HepG2 (cell line): ENCODE results near the gene FEV. TPM values are rescaled to one million over a fixed set of nuclear protein-coding genes. Genes with fewer than 3 reads are reported as not detected.

Experiments used
- ATAC-seq: fragments of 200-7000 bp; cut with Tn5 transposase; 3 replicates; pipeline ENCODE4 v1.9.1; 2020; ENCODE audit warnings: mild to moderate bottlenecking, moderate library complexity
- BruUV-seq: library from RNA; stranded (reverse); fragments of 400-500 nt; replicated peaks from 2 replicates; lab custom pipeline; 2021; lab: Mats Ljungman, UMichigan
- CTCF ChIA-PET: fragments of 300-600 bp; formaldehyde crosslinking; extraction: SDS; loops from one replicate; lab custom pipeline; 2021; ENCODE audit warnings: low total read pairs, inconsistent platforms, low intra/inter-chr PET ratio; lab: Yijun Ruan, JAX
- POLR2A ChIA-PET: fragments of 350-600 bp; sonication (Branson Sonifier 250); formaldehyde crosslinking; loops from one replicate; lab custom pipeline; 2020; ENCODE audit warnings: antibody characterized with exemption, inconsistent platforms; lab: Yijun Ruan, JAX
- DNase-seq: peaks from one replicate; pipeline ENCODE4 v3.0.0-alpha.2; 2015; ENCODE audit warnings: low spot score
- FAIRE-seq: peaks from 3 replicates; lab custom pipeline; 2011; peaks lifted over from hg19 to GRCh38; lab: Jason Lieb, UNC
- H2AFZ ChIP-seq: one replicate; pipeline ENCODE4 v1.6.1; 2011; ENCODE audit warnings: low read length, inconsistent platforms
- H3K27ac ChIP-seq: fragments of 300-600 bp; 3 replicates; pipeline ENCODE4 v1.8.0; 2011; ENCODE audit warnings: mixed run types, mild to moderate bottlenecking, mixed read lengths, low read length, inconsistent platforms; ENCODE audit not compliant: insufficient read depth; ENCODE audit errors: extremely low read length
- H3K27me3 ChIP-seq, 2 experiments: fragments of 200-600 bp in 1 of 2; 2 replicates in 1 of 2; 3 replicates in 1 of 2; pipeline versions ENCODE4 v1.6.0 to v1.8.0; 2011; ENCODE audit warnings: low read length in 2 of 2, mild to moderate bottlenecking in 2 of 2, moderate library complexity in 2 of 2, inconsistent platforms in 1 of 2; ENCODE audit not compliant: insufficient read depth in 2 of 2, control insufficient read depth in 1 of 2
- H3K36me3 ChIP-seq, 2 experiments: fragments of 200-600 bp in 1 of 2; replicated peaks in 1 of 2; 2 replicates in 1 of 2; 3 replicates in 1 of 2; pipeline versions ENCODE4 v1.5.1 to v1.8.0; 2011; ENCODE audit warnings: low read length in 2 of 2, inconsistent platforms in 1 of 2; ENCODE audit not compliant: insufficient read depth in 2 of 2, control insufficient read depth in 1 of 2
- H3K4me1 ChIP-seq: 2 replicates; pipeline ENCODE4 v1.5.1; 2012; ENCODE audit warnings: low read length, inconsistent platforms; ENCODE audit not compliant: insufficient read depth
- H3K4me2 ChIP-seq: 2 replicates; pipeline ENCODE4 v1.6.0; 2011; ENCODE audit warnings: low read depth, low read length, inconsistent platforms
- H3K4me3 ChIP-seq, 3 experiments: fragments of 200-600 bp in 1 of 3; sonication (generic), shearing (Covaris generic) in 1 of 3; replicated peaks in 1 of 3; 2 replicates each; pipeline ENCODE4 v1.5.1; 2011 to 2016; ENCODE audit warnings: low read length in 3 of 3, inconsistent platforms in 2 of 3, low read depth in 2 of 3, mild to moderate bottlenecking in 2 of 3, control low read depth in 1 of 3, mixed read lengths in 1 of 3; ENCODE audit not compliant: insufficient read depth in 1 of 3
- H3K79me2 ChIP-seq: one replicate; pipeline ENCODE4 v1.6.1; 2011; ENCODE audit warnings: low read length, inconsistent platforms; ENCODE audit not compliant: insufficient read depth
- H3K9ac ChIP-seq: 2 replicates; pipeline ENCODE4 v1.6.0; 2011; ENCODE audit warnings: mild to moderate bottlenecking, low read depth, low read length, inconsistent platforms; ENCODE audit not compliant: insufficient read depth
- H3K9me3 ChIP-seq: 2 replicates; pipeline ENCODE4 v1.5.1; 2012; ENCODE audit warnings: mild to moderate bottlenecking, low read length
- H4K20me1 ChIP-seq: 2 replicates; pipeline ENCODE4 v1.6.0; 2011; ENCODE audit warnings: inconsistent platforms, mild to moderate bottlenecking, low read length, moderate library complexity; ENCODE audit not compliant: insufficient read depth
- AHR ChIP-seq: IDR thresholded peaks from 2 replicates; pipeline ENCODE4 v1.6.1; 2018; ENCODE audit warnings: missing genetic modification reagents, missing compliant biosample characterization
- CAMTA2 ChIP-seq: sonication (generic); formaldehyde crosslinking; IDR thresholded peaks from 2 replicates; pipeline ENCODE4 v1.4.0; 2020; ENCODE audit warnings: mild to moderate bottlenecking, missing genetic modification reagents, borderline replicate concordance
- ELK4 ChIP-seq: sonication (generic); formaldehyde crosslinking; IDR thresholded peaks from 2 replicates; pipeline ENCODE4 v1.9.0; 2021; ENCODE audit warnings: missing genetic modification reagents, borderline replicate concordance
- JARID2 ChIP-seq: sonication (generic); formaldehyde crosslinking; IDR thresholded peaks from 2 replicates; pipeline ENCODE4 v1.8.1; 2023; ENCODE audit warnings: missing genetic modification reagents, inconsistent platforms; ENCODE audit not compliant: insufficient replicate concordance
- KAT8 ChIP-seq: IDR thresholded peaks from 2 replicates; pipeline ENCODE4 v1.6.1; 2016; ENCODE audit warnings: missing genetic modification reagents, missing compliant biosample characterization
- KLF11 ChIP-seq: IDR thresholded peaks from 2 replicates; pipeline ENCODE4 v1.6.1; 2016; ENCODE audit warnings: missing compliant biosample characterization
- NFYB ChIP-seq: sonication (generic); formaldehyde crosslinking; IDR thresholded peaks from 2 replicates; pipeline ENCODE4 v1.4.0; 2020; ENCODE audit warnings: missing genetic modification reagents
- POLR2AphosphoS5 ChIP-seq: IDR thresholded peaks from 2 replicates; pipeline ENCODE4 v1.6.1; 2012; ENCODE audit warnings: low read depth, low read length
- SMARCC2 ChIP-seq: fragments of 450-650 bp; IDR thresholded peaks from 2 replicates; pipeline ENCODE4 v1.6.1; 2017; ENCODE audit warnings: antibody characterized with exemption, mild to moderate bottlenecking
- TBL1XR1 ChIP-seq: fragments of 150-350 bp; IDR thresholded peaks from 2 replicates; pipeline ENCODE4 v1.6.1; 2014; ENCODE audit warnings: borderline replicate concordance, low read length; ENCODE audit not compliant: partially characterized antibody
- TGIF2 ChIP-seq: IDR thresholded peaks from 2 replicates; pipeline ENCODE4 v1.6.1; 2016; ENCODE audit warnings: control low read depth, missing compliant biosample characterization
- ZNF34 ChIP-seq: sonication (generic); formaldehyde crosslinking; IDR thresholded peaks from 2 replicates; pipeline ENCODE4 v1.4.0; 2020; ENCODE audit warnings: mild to moderate bottlenecking, missing genetic modification reagents, borderline replicate concordance
- ZNF550 ChIP-seq: sonication (generic); formaldehyde crosslinking; IDR thresholded peaks from 2 replicates; pipeline ENCODE4 v1.4.0; 2020; ENCODE audit warnings: mild to moderate bottlenecking, missing genetic modification reagents, borderline replicate concordance
- ZNF572 ChIP-seq: sonication (generic); formaldehyde crosslinking; IDR thresholded peaks from 2 replicates; pipeline ENCODE4 v1.5.1; 2020; ENCODE audit warnings: mild to moderate bottlenecking, missing genetic modification reagents
- ZNF670 ChIP-seq: sonication (generic); formaldehyde crosslinking; IDR thresholded peaks from 2 replicates; pipeline ENCODE4 v1.8.0; 2022; ENCODE audit warnings: mild to moderate bottlenecking, missing genetic modification reagents, borderline replicate concordance
- ZNF713 ChIP-seq: sonication (generic); formaldehyde crosslinking; IDR thresholded peaks from 2 replicates; pipeline ENCODE4 v1.4.0; 2020; ENCODE audit warnings: mild to moderate bottlenecking, missing genetic modification reagents
- whole genome bisulfite sequencing: methylation state at CpG from one replicate; pipeline ENCODE4 v1.1.6; 2017; ENCODE audit warnings: low lambda C conversion rate; 5-methylcytosine and 5-hydroxymethylcytosine counted together
- in situ Hi-C: cut with HindIII; loops from 2 replicates; pipeline ENCODE4 v1.10.0; 2017; ENCODE audit warnings: low pct_unique_long_range_greater_than_20kb; ENCODE audit not compliant: extremely low pct_ligation_motif_present
- intact Hi-C: fragments of 100-400 bp; cut with micrococcal nuclease; formaldehyde crosslinking; loops from one replicate; pipeline ENCODE4 v1.10.0; 2022; ENCODE audit not compliant: unreplicated experiment
- polyA plus RNA-seq, 8 experiments: library from polyadenylated mRNA; depleted of rRNA in 3 of 8; stranded (reverse) in 7 of 8; unstranded in 1 of 8; fragments of >200 nt; fragmentation: Illumina TruSeq in 4 of 8; extraction: Trizol in 4 of 8; gene quantifications; 2 replicates each; pipeline versions ENCODE4 v1.2.1 to v1.2.3, GENCODE V29; 2011 to 2016; ENCODE audit warnings: low read depth in 4 of 8, missing spikeins in 1 of 8, mixed read lengths in 1 of 8; ENCODE audit not compliant: insufficient read depth in 1 of 8
- total RNA-seq, 5 experiments: library from RNA; depleted of rRNA; stranded (reverse); fragments of >200 nt; fragmentation: Illumina TruSeq; extraction: Trizol; gene quantifications; 2 replicates each; pipeline ENCODE4 v1.2.3, GENCODE V29; 2016; ENCODE audit warnings: low read depth in 1 of 5

FEV gene
- total and polyA plus RNA-seq, 2 of the 13 experiments (the other 11 are each of a cell fraction or from before 2014, with no cell fraction given) = not detected

GRCh38 chr2:218958276-218958675 is 26.7 kb downstream of the FEV start:
- H3K36me3 ChIP-seq = no peaks in the 10 kb centered on the region
- no peak overlapping the region for H3K27ac ChIP-seq
- CTCF ChIA-PET = no interaction called here
- no peak overlapping the region for H3K4me3 ChIP-seq
- in situ Hi-C loops (no loop called here), intact Hi-C loops (loop anchor here (10.0 kb wide), 1 partner anchor 93 kb away; no protein-coding TSS in a partner anchor)
- peaks cover 11 to 79% of the 10 kb centered on the region in 2 experiments for H3K27me3 ChIP-seq
- TF ChIP-seq ZNF713 (CRISPR knock-in tag) (no peak), ZNF572 (CRISPR knock-in tag) (no peak), ZNF34 (CRISPR knock-in tag) (no peak), SMARCC2 (no peak), ELK4 (no peak), POLR2AphosphoS5 (no peak), KAT8 (CRISPR knock-in tag) (no peak), NFYB (CRISPR knock-in tag) (no peak), TGIF2 (CRISPR knock-in tag) (no peak), JARID2 (CRISPR knock-in tag) (no peak), ZNF550 (CRISPR knock-in tag) (no peak), KLF11 (CRISPR knock-in tag) (no peak), AHR (CRISPR knock-in tag) (no peak), CAMTA2 (no peak), ZNF670 (CRISPR knock-in tag) (no peak), TBL1XR1 (no peak)
- ATAC-seq (no peak), DNase-seq (no peak), FAIRE-seq (no peak)
- WGBS = 0% methylated on average over 1 of the region's 1 CpG
- H3K4me2 ChIP-seq = no peak overlapping the region
- POLR2A ChIA-PET = no interaction called here
- BruUV-seq = no TSS peak
- no peaks in the 10 kb centered on the region for H3K79me2 ChIP-seq
- H3K9ac ChIP-seq = no peak overlapping the region
- peaks cover 11% of the 10 kb centered on the region; the same call in 1 of the 2 replicates for H4K20me1 ChIP-seq
- no peaks in the 10 kb centered on the region for H3K9me3 ChIP-seq
- H3K4me1 ChIP-seq = peaks cover 28% of the 10 kb centered on the region
- no peak overlapping the region for H2AFZ ChIP-seq
